Mesothelial cell of epicardium (in vitro differentiated cells): ENCODE results near the gene NAA35. TPM values are rescaled to one million over a fixed set of nuclear protein-coding genes. Genes with fewer than 3 reads are reported as not detected.

Source experiments
- DNase-seq, 2 experiments: peaks; one replicate each; pipeline ENCODE4 v3.0.0; 2021; ENCODE audit warnings: low spot score in 2 of 2; ENCODE audit not compliant: unreplicated experiment in 2 of 2
- H3K27ac Mint-ChIP-seq: 2 replicates; pipeline ENCODE4 v1.8.0; 2021; ENCODE audit warnings: mixed read lengths
- H3K27me3 Mint-ChIP-seq: 2 replicates; pipeline ENCODE4 v1.8.0; 2021; ENCODE audit warnings: low read depth, mixed read lengths
- H3K36me3 Mint-ChIP-seq: 2 replicates; pipeline ENCODE4 v1.8.0; 2021; ENCODE audit warnings: mixed read lengths
- H3K4me1 Mint-ChIP-seq: 2 replicates; pipeline ENCODE4 v1.8.0; 2021; ENCODE audit warnings: mixed read lengths
- H3K4me3 Mint-ChIP-seq: 2 replicates; pipeline ENCODE4 v1.8.0; 2021; ENCODE audit warnings: mild to moderate bottlenecking, moderate library complexity, mixed read lengths
- H3K9me3 Mint-ChIP-seq: 2 replicates; pipeline ENCODE4 v1.8.0; 2021; ENCODE audit warnings: mixed read lengths
- total RNA-seq: library from RNA; stranded (reverse); gene quantifications from 3 replicates; pipeline ENCODE4 v1.2.1, GENCODE V29; 2021
- TF ChIP-seq, protein P1 (sequence below): fragments of 200-600 bp; sonication (generic); IDR thresholded peaks from one replicate; pipeline ENCODE4 v1.5.0; 2021; ENCODE audit warnings: antibody characterized with exemption; ENCODE audit not compliant: unreplicated experiment

NAA35 gene
- total RNA-seq, 1 donor from 2014 or later, result 35.0 TPM

DNA sequence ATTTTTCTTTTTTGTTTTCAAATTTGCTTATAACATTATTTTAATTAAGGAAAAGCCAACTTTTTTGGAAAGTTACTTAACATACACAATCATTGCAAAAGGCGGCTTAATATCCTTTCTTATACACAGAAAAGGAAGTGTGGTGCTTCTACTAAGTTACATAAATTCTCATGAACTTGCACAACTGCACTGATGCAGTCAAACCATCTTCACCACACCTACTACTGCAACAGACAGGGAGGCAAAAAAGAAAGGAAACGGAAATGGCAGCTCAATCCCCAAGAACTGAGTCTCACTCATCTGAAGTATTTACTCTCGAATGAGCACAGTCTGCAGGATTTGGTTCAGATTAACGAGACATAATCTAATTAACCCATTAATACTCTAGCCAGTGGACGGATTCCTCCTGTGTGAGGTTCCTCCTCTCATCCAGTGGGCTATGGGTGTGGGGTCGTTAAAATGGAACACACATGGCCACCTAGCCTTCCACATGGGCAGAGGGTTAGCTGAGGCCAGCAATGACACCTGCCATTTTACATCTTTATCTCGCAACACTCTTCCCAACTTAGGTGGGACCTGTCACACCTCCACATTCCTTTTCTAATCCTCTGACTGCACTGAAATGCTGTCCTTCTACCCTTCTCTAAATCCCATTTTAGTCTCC lies 128.4 kb downstream of the NAA35 start:
- no peak for DNase-seq
- Mint-ChIP-seq H3K4me1 (peaks cover 14% of the 10 kb centered on the region), H3K36me3 (peaks cover 17% of the 10 kb centered on the region), H3K4me3 (no peak overlapping the region), H3K9me3 (no peaks in the 10 kb centered on the region), H3K27me3 (no peaks in the 10 kb centered on the region), H3K27ac (no peak overlapping the region)
- TF ChIP-seq, protein P1, sequence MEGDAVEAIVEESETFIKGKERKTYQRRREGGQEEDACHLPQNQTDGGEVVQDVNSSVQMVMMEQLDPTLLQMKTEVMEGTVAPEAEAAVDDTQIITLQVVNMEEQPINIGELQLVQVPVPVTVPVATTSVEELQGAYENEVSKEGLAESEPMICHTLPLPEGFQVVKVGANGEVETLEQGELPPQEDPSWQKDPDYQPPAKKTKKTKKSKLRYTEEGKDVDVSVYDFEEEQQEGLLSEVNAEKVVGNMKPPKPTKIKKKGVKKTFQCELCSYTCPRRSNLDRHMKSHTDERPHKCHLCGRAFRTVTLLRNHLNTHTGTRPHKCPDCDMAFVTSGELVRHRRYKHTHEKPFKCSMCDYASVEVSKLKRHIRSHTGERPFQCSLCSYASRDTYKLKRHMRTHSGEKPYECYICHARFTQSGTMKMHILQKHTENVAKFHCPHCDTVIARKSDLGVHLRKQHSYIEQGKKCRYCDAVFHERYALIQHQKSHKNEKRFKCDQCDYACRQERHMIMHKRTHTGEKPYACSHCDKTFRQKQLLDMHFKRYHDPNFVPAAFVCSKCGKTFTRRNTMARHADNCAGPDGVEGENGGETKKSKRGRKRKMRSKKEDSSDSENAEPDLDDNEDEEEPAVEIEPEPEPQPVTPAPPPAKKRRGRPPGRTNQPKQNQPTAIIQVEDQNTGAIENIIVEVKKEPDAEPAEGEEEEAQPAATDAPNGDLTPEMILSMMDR, result no peak

Other genes starting within 250 kb of the NAA35 start
- gene AGTPBP1, start 199.2 kb upstream of the NAA35 start, total RNA-seq, result 26.0 to 27.4 TPM (median 27.0 TPM) in 3 replicates
- gene GOLM1, start 158.4 kb downstream of the NAA35 start, total RNA-seq, result 101 to 109 TPM (median 106 TPM) in 3 replicates